AG09309 (cell line): ENCODE measurements around the gene LRGUK.

Experiments
- DNase-seq: peaks from one replicate; pipeline ENCODE4 v3.0.0-alpha.2; 2010; ENCODE audit warnings: low read depth
- H3K4me3 ChIP-seq: 2 replicates; pipeline ENCODE4 v1.5.1; 2011; ENCODE audit warnings: mild to moderate bottlenecking, low read depth, low read length, moderate library complexity; ENCODE audit not compliant: control insufficient read depth
- CTCF ChIP-seq: IDR thresholded peaks from 2 replicates; pipeline ENCODE4 v1.5.1; 2011; ENCODE audit warnings: mild to moderate bottlenecking, low read depth, low read length, inconsistent platforms; ENCODE audit not compliant: insufficient read depth, control insufficient read depth; ENCODE audit errors: missing control alignments

The LRGUK gene

GRCh38 chr7:134300988-134301387, 173.8 kb downstream of the LRGUK start:
- TF ChIP-seq CTCF, result no peak
- no peak for DNase-seq
- no peak overlapping the region for H3K4me3 ChIP-seq

DNA sequence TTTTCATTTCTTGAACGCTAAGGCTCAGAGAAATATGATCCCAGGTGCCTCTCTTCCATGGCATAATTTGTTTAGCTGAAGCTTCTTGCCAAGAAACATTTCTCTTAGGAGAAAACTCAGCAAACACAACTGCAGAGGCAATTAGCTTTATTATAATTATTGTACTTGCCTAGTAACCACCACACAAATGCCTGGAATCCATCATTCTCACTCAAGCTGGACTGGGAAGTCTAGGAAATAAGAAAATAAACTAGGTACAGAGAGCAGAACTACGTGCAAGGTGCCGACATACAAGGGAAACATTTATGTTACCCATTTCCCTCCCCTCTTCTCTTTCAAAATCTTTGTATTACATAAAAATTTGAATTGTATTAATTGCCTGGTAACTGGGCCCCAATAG, 174.5 kb downstream of the LRGUK start:
- no peak for TF ChIP-seq CTCF

GRCh38 chr7:134302120-134302519, 175.0 kb downstream of the LRGUK start:
- no peak for TF ChIP-seq CTCF
- no peak for DNase-seq
- H3K4me3 ChIP-seq, result no peak overlapping the region

More for the DNA sequence above, 174.5 kb downstream of the LRGUK start:
- DNase-seq, result no peak
- H3K4me3 ChIP-seq, result no peak overlapping the region

- H3K4me3 ChIP-seq, result no peak overlapping the region
- TF ChIP-seq CTCF, result no peak
- no peak for DNase-seq
Observed at GRCh38 chr7:134307320-134307719, 180.2 kb downstream of the LRGUK start.

GRCh38 chr7:134308548-134308947, 181.4 kb downstream of the LRGUK start:
- no peak for DNase-seq
- H3K4me3 ChIP-seq, result no peak overlapping the region
- TF ChIP-seq CTCF, result no peak

GRCh38 chr7:134311807-134312206, 184.7 kb downstream of the LRGUK start:
- H3K4me3 ChIP-seq, result no peak overlapping the region
- DNase-seq, result no peak
- no peak for TF ChIP-seq CTCF

- TF ChIP-seq CTCF, result no peak
- DNase-seq, result no peak
Observed at GRCh38 chr7:134312717-134313116, 185.6 kb downstream of the LRGUK start.

More at GRCh38 chr7:134312717-134313116, 185.6 kb downstream of the LRGUK start:
- H3K4me3 ChIP-seq, result no peak overlapping the region
